ENCODE data around the gene NDRG2. TPM values are rescaled to one million over a fixed set of nuclear protein-coding genes. Genes with fewer than 3 reads are reported as not detected.

Gene NDRG2
- total RNA-seq, 1 experiment from 2014 or later, result 0.82 TPM

GRCh38 chr14:20989787-20990600 lies 34.9 kb downstream of the NDRG2 start, which contains the start of gene METTL17:
METTL17 (plus strand) TSS chr14:20989980; CDS start chr14:20990003, 23 bp downstream.
- H3K4me1 Mint-ChIP-seq (ENCODE audit: insufficient read depth, unreplicated experiment), result peaks cover 24% of the 10 kb centered on the region
- POLR2A ChIA-PET, result interaction anchor here (0.8 to 3.8 kb wide), 10 partner anchors 9 to 535 kb away, joined by 3 to 19 read pairs (median 4); partner anchors contain the start of genes APEX1, OSGEP, PIP4P1 and RNASE4
- peaks cover 43% of the 10 kb centered on the region for H3K36me3 Mint-ChIP-seq (ENCODE audit: insufficient read depth, unreplicated experiment)
- CTCF ChIA-PET, result interaction anchor here (0.6 to 4.7 kb wide), 4 partner anchors 18 to 742 kb away, joined by 3 to 46 read pairs (median 6); no protein-coding TSS in a partner anchor
- no peaks in the 10 kb centered on the region for H3K27me3 Mint-ChIP-seq (ENCODE audit: insufficient read depth, unreplicated experiment)
- TF ChIP-seq CTCF (IDR thresholded peaks at IDR 0.05; ENCODE audit: unreplicated experiment), result peak; percentile 7
- H3K27ac Mint-ChIP-seq (ENCODE audit: low read depth, unreplicated experiment), result peak within 1 kb of the TSS; percentile 91
- intact Hi-C loops (cut with micrococcal nuclease), result no loop called here
- BruUV-seq (replicated peaks), result TSS peak; percentile 68
- peak within 1 kb of the TSS; percentile 80 for H3K4me3 Mint-ChIP-seq (ENCODE audit: unreplicated experiment)
- H3K9me3 Mint-ChIP-seq (ENCODE audit: unreplicated experiment), result no peaks in the 10 kb centered on the region
- DNase-seq (ENCODE audit: unreplicated experiment), result peak; percentile 98

- intact Hi-C loops (cut with micrococcal nuclease), result no loop called here
- CTCF ChIA-PET, result interaction anchor here (0.9 to 11.9 kb wide), 5 partner anchors 9 to 115 kb away, joined by 4 to 147 read pairs (median 9); partner anchors contain the start of gene SLC39A2
- no peak for DNase-seq (ENCODE audit: unreplicated experiment)
- no peak for TF ChIP-seq CTCF (IDR thresholded peaks at IDR 0.05; ENCODE audit: unreplicated experiment)
- Mint-ChIP-seq H3K4me3 (ENCODE audit: unreplicated experiment) (peak overlapping the region; percentile 80), H3K36me3 (ENCODE audit: insufficient read depth, unreplicated experiment) (peaks cover 38% of the 10 kb centered on the region), H3K9me3 (ENCODE audit: unreplicated experiment) (no peaks in the 10 kb centered on the region), H3K27me3 (ENCODE audit: insufficient read depth, unreplicated experiment) (no peaks in the 10 kb centered on the region), H3K27ac (ENCODE audit: low read depth, unreplicated experiment) (peak overlapping the region; percentile 91), H3K4me1 (ENCODE audit: insufficient read depth, unreplicated experiment) (peaks cover 24% of the 10 kb centered on the region)
- POLR2A ChIA-PET, result interaction anchor here (0.8 to 4.5 kb wide), 10 partner anchors 9 to 306 kb away, joined by 3 to 28 read pairs (median 4); partner anchors contain the start of genes RNASE4 and SLC39A2
- BruUV-seq (replicated peaks), result no TSS peak
These were observed 35.4 kb downstream of the NDRG2 start for GRCh38 chr14:20989471-20989786.

GRCh38 chr14:20988717-20989470 lies 36.0 kb downstream of the NDRG2 start:
- BruUV-seq (replicated peaks), result TSS peak; percentile 96
- DNase-seq (ENCODE audit: unreplicated experiment), result no peak
- Mint-ChIP-seq H3K4me3 (ENCODE audit: unreplicated experiment) (peak overlapping the region; percentile 80), H3K27me3 (ENCODE audit: insufficient read depth, unreplicated experiment) (no peaks in the 10 kb centered on the region), H3K9me3 (ENCODE audit: unreplicated experiment) (no peaks in the 10 kb centered on the region), H3K36me3 (ENCODE audit: insufficient read depth, unreplicated experiment) (peaks cover 36% of the 10 kb centered on the region), H3K4me1 (ENCODE audit: insufficient read depth, unreplicated experiment) (peaks cover 24% of the 10 kb centered on the region), H3K27ac (ENCODE audit: low read depth, unreplicated experiment) (peak overlapping the region; percentile 93)
- ChIA-PET CTCF (interaction anchor here (0.5 to 11.9 kb wide), 10 partner anchors 8 to 652 kb away, joined by 3 to 147 read pairs (median 4); partner anchors contain the start of gene SLC39A2), POLR2A (interaction anchor here (0.5 to 4.5 kb wide), 11 partner anchors 9 to 306 kb away, joined by 3 to 28 read pairs (median 4); partner anchors contain the start of genes RNASE4 and SLC39A2)
- intact Hi-C loops (cut with micrococcal nuclease), result no loop called here
- TF ChIP-seq CTCF (IDR thresholded peaks at IDR 0.05; ENCODE audit: unreplicated experiment), result no peak

All from MCF 10A (cell line).